NCI-H187 (cell line): ENCODE measurements around the gene MAL.
"Not testable (repeated sequence)": the region's sequence is repeated elsewhere in the genome, so short reads cannot be mapped to it uniquely, and the experiment has no call there.

ENCODE experiments used
- DNase-seq, 2 experiments: peaks; one replicate each; lab custom pipeline; 2025; lab: John Stamatoyannopoulos, UW

Gene MAL

GRCh38 chr2:95032868-95033603 lies 7.5 kb downstream of the MAL start:
- no peak for DNase-seq

- no peak for DNase-seq
Observed at GRCh38 chr2:95034221-95034620, 8.7 kb downstream of the MAL start.

GRCh38 chr2:95034818-95035217 lies 9.3 kb downstream of the MAL start:
- no peak for DNase-seq

- no peak for DNase-seq
Observed at GRCh38 chr2:95036596-95037383, 11.3 kb downstream of the MAL start.

GRCh38 chr2:95037384-95037839 lies 11.9 kb downstream of the MAL start:
- no peak for DNase-seq

- DNase-seq, result not testable (repeated sequence)
Observed at GRCh38 chr2:95037841-95038585, 12.5 kb downstream of the MAL start.

GRCh38 chr2:95038635-95039298 lies 13.3 kb downstream of the MAL start:
- DNase-seq, result no peak

- DNase-seq, result no peak
Observed at GRCh38 chr2:95039363-95039762, 13.9 kb downstream of the MAL start.

GRCh38 chr2:95039978-95040377 lies 14.5 kb downstream of the MAL start:
- DNase-seq, result no peak

- no peak for DNase-seq
Observed at GRCh38 chr2:95040426-95040825, 14.9 kb downstream of the MAL start.

- no peak for DNase-seq
Observed at GRCh38 chr2:95041060-95041823, 15.7 kb downstream of the MAL start.

- no peak for DNase-seq
Observed at GRCh38 chr2:95041824-95042442, 16.4 kb downstream of the MAL start.

- no peak for DNase-seq
Observed at GRCh38 chr2:95042472-95043271, 17.2 kb downstream of the MAL start.

- DNase-seq, result no peak
Observed at GRCh38 chr2:95043300-95044093, 18.0 kb downstream of the MAL start.

- no peak for DNase-seq
Observed at GRCh38 chr2:95044601-95045000, 19.1 kb downstream of the MAL start.

GRCh38 chr2:95046371-95047112 lies 21.0 kb downstream of the MAL start:
- DNase-seq, result no peak

- no peak for DNase-seq
Observed at GRCh38 chr2:95047629-95048510, 22.4 kb downstream of the MAL start.
